Measurements from ENCODE around the gene AGAP3.

AGAP3 gene

GRCh38 chr7:151057989-151058780 lies 28.1 kb upstream of the AGAP3 start:
- DNase-seq, result peak; percentile 98 to 99

GRCh38 chr7:151058781-151059366 lies 27.4 kb upstream of the AGAP3 start:
- peak in 1 of 2 donors; percentile 36 for DNase-seq

GRCh38 chr7:151059367-151060112 lies 26.7 kb upstream of the AGAP3 start, which contains the start of gene SLC4A2:
Gene SLC4A2 (plus strand): TSS chr7:151059589. CDS start chr7:151061988, 2,399 bp downstream.
- peak; percentile 54 to 76 for DNase-seq

- DNase-seq, result no peak
Measured at GRCh38 chr7:151060113-151060415, 26.2 kb upstream of the AGAP3 start.

GRCh38 chr7:151060416-151061212 lies 25.7 kb upstream of the AGAP3 start:
- peak in 1 of 2 donors; percentile 20 for DNase-seq

- no peak for DNase-seq
Measured at GRCh38 chr7:151061213-151062110, 24.8 kb upstream of the AGAP3 start.

GRCh38 chr7:151062111-151062398 lies 24.2 kb upstream of the AGAP3 start:
- no peak for DNase-seq

- DNase-seq, result no peak
Measured at GRCh38 chr7:151062399-151063211, 23.7 kb upstream of the AGAP3 start.

- DNase-seq, result no peak
Measured at GRCh38 chr7:151063212-151063561, 23.1 kb upstream of the AGAP3 start.

GRCh38 chr7:151064454-151064853 lies 21.8 kb upstream of the AGAP3 start:
- DNase-seq, result no peak

- no peak for DNase-seq
Measured at GRCh38 chr7:151064993-151065392, 21.3 kb upstream of the AGAP3 start.

- no peak for DNase-seq
Measured at GRCh38 chr7:151065516-151065915, 20.8 kb upstream of the AGAP3 start.

- DNase-seq, result no peak
Measured at GRCh38 chr7:151066273-151066974, 19.9 kb upstream of the AGAP3 start.

GRCh38 chr7:151068069-151068773 lies 18.1 kb upstream of the AGAP3 start:
- no peak for DNase-seq

- no peak for DNase-seq
Measured at GRCh38 chr7:151069841-151070573, 16.3 kb upstream of the AGAP3 start.

GRCh38 chr7:151070574-151070960 lies 15.7 kb upstream of the AGAP3 start:
- no peak for DNase-seq

- no peak for DNase-seq
Measured at GRCh38 chr7:151071032-151071866, 15.0 kb upstream of the AGAP3 start.

- no peak for DNase-seq
Measured at GRCh38 chr7:151073990-151074389, 12.3 kb upstream of the AGAP3 start.

Measured in CD4-positive, alpha-beta T cell treated with Interferon alpha-2 for 1 hour (primary cell).